HG03159 (cell line): ENCODE data around the gene HIGD1A.

ENCODE experiments used
- ATAC-seq: cut with Tn5 transposase; IDR thresholded peaks from one replicate; pipeline ENCODE4 v1.9.1; 2021; ENCODE audit warnings: mild to moderate bottlenecking, moderate library complexity; ENCODE audit not compliant: unreplicated experiment

The HIGD1A gene

DNA sequence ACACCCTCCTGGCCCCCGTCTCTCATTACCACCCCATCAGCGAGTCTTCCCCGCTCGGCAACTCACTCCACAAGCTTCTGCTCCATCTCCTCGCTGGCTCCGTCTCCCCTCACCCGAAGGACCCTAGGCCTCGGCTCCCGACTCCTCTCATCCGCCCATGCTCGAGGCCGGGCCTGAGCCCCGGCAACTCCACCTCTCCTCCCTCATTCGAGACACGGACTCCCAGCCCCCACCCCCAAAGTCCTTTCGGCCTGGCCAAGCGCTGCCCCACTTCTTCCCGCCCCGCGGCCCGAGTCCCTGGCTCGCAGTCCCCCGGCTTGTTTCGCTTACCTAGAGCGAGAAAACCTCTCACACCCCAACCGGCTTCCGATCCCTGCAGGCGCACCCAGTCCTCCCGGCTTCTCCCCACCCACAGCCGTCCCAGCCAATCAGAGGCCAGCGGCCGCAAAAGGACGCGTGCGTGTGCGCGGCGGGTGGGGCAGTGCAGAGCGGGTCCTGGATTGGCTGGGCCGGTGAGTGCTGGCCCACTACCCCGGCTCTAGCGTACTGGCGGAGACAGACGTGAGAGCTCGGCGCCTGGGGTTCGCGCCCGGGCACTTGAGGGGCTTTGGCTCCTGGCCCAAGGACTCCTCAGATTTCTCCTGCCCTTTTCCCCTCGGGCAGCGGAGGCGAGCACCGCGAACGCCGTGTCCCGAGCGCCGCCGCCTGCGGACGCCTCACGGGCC is at the start of gene HIGD1A:
HIGD1A (minus strand) TSS at position 385 of the 725 bp plus-strand sequence. CDS start 10,237 bp downstream, outside the sequence.
- peak; percentile 99 for ATAC-seq

DNA sequence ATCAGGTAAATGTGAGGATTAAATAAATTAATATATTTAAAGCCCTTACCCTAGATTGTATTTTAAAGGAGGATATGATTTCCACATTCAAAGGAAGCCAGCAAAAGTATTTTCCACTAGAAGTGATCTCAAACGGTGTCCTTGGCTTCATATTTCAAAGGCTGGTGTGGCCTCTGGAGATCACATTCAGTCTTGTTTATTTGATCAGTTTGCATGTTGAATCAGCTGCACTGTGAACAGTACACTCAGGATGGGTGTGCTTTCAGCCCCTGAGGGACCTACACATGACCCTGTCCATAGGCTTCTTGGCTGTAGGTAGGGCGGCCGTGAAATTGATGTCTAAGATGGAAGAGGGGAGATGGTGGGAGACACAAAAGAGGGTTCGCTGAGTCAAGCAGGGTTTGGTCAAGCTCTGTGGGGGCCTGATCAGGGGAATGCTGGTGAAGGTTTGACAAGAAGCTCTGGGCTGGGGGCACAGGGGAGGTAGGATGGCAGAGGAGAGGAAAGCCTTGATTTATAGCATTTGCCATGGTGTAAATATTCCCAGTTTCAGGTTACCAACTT is 49.5 kb upstream of the HIGD1A start:
- no peak for ATAC-seq

- no peak for ATAC-seq
Observed at GRCh38 chr3:42853056-42853455, 48.8 kb upstream of the HIGD1A start.

DNA sequence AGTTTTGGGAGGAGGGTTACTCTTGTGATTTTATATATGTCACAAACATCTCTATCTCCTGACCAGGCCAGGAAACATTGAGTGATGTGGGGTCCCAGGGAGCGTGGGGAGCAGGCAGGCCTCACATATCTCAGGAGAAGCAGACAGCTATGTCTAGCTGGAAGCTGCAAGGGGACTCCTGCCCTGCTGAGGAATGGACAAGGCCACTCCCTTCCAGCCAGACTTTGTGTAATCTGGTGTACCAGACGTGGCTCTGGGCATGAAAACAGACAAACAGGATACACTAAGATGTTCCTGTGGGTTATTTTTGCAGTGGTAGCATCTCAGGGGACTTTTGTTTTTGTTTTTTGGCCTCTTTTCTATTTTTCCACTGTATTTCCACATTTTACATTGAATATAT is 48.2 kb upstream of the HIGD1A start:
- no peak for ATAC-seq

GRCh38 chr3:42851228-42851834 is 47.0 kb upstream of the HIGD1A start:
- no peak for ATAC-seq

GRCh38 chr3:42850263-42850662 is 46.0 kb upstream of the HIGD1A start:
- ATAC-seq = no peak

- ATAC-seq = no peak
Observed at GRCh38 chr3:42849017-42849416, 44.7 kb upstream of the HIGD1A start.

GRCh38 chr3:42847731-42848130 is 43.4 kb upstream of the HIGD1A start:
- no peak for ATAC-seq

DNA sequence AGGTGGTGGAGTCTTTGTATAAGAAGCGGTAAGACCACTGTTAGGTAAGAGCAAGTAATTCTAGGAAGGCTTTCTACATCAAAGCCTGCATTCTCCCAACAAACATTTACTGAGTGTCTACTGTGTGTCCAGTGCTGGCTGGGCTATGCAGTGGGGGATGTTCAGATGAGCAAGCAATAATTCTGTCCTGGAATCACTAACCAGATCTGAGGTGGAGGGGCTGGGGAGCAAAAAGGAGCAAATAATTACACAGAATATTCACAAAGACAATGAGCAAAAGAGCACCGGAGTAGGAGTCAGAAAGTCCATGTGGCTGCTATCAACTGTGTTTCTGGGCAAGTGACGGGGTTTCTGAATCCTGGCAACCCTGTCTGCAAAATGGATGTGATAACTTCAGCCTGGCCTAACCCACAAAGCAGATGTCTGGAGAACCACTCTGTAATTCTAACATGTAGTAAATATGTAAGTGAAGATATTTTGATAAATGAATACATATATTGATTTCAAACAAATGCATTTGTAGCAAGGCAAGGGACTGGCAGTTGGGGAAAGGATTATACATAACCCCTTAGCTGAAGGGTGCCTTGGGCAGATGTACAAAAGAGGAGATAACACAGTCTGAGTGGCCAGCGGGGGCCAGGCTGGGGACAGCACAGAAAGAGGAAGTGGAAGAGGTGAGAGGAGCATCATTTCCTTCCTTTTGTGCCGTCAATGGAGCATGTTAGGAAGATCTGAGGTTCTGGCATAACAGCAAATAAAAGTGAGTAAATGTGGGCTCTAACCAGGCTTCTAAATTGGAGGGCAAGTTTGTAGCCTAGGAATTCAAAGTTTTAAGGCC is 42.6 kb upstream of the HIGD1A start:
- peak; percentile 74 for ATAC-seq

DNA sequence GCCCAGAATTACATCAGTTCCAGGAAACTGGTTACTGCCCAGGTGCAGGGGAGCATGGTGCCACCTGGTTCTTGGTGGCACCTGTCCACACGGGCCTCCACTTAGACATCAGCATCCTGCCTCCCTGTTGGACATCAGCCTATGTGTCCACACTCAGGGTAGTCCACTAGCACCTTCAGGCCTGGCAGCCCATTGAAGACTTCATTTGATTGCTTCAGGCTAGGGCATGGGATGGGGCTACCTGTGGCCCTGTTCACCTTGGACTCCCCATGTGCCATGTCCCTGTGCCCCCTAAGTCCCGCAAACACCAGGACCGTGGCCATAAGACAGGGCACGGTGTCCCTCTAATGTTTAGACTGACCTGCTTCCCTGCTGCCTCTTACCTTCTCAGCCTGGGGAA is 40.5 kb upstream of the HIGD1A start:
- ATAC-seq = no peak

- no peak for ATAC-seq
Observed at GRCh38 chr3:42844412-42844713, 40.1 kb upstream of the HIGD1A start.

DNA sequence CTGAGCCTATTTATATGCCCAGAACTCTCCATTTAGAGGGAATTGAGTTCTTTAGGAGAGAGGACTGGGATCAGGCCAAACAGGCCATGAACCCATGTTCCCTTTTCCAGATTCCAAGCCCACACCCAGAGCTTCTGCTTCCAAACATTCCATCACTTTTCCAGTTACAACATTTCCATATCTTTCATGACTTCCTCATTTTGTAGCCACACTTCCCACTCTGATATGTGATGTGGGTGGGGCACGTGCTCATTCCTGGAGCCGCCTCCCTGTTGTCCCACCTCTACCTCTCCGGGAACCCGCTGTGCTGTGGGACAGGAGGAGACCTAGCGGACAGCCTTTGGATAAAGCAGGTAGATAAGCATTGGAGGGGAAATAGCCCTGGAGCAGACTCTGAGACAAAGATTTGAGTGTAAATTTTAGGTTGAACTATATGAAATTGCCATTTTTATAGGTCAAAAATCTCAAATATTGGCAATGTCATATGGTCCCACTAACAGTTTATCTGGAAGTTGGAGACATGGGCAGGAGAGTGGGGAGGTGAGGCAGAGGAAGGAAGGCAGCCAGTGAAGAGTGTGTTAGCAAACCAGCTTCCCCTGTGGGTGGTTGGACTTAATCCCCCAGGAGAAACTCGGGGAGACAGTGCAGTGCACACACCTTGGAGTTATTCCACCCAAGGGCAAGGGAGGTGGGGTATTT is 39.6 kb upstream of the HIGD1A start:
- no peak for ATAC-seq

GRCh38 chr3:42841332-42841731 is 37.0 kb upstream of the HIGD1A start:
- no peak for ATAC-seq

- peak; percentile 96 for ATAC-seq
Observed at GRCh38 chr3:42839616-42840015, 35.3 kb upstream of the HIGD1A start.

DNA sequence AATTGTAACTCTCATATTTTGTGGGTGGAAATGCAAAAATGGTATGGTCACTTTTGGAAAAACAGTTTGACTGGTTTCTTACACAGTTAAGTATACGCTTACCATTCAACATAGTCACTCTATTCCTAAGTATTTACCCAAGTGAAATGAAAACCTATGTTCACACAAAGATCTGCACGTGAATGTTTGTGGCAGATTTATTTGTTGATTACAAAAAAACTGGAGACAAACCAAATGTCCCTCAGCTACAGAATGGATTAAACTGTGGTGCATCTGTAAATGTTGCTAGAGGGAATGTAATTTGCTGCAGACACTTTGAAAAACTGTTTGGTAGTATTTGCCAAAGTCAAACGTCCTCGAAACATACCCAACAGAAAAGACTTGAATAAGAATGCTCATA is 34.3 kb upstream of the HIGD1A start:
- ATAC-seq = no peak

DNA sequence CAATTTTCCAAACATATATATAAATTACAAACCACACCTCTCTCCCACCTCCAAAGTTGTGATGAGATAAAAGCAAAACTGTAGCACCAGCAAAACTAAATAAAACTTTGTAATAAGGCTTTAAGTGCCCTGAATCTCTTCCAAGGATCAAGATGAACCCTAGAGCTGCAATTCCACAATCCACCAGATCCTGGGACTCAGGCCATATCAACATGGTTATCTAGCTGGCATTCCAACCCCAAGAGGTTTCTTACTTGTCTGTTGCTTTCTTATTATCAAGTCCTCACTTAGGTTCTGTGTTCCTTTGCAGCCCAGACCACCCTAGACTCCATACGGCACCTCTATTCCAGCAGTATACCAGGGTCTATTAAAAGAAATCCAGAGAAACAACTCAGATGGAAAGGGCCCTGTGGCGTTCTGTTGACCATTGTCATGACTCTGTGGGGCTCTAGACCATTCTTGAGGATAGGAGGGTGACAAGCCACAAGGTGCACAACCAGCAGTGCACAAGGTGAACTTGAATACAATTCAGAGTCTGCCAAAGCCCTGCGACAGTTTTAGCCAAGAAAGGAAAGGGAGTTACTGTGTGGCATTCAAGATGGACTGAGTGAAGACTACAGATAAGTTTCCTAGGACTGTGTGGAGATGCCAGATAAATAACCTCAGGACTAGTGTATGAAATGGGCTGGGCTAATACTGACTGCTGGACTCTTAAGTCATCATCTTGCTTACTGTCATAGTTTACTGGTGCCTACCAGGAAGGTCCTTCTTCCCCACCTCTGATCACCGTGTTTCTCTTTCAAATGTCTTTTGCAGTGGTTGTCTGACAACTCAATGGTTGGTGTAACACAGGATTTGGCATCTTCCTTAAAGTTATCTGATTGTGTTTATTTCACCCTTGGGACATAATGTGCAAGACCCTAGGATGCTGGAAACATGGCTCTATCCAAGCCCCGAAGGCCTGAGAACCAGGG is 32.1 kb upstream of the HIGD1A start:
- ATAC-seq = no peak

GRCh38 chr3:42831321-42831713 is 27.0 kb upstream of the HIGD1A start:
- ATAC-seq = peak; percentile 53

DNA sequence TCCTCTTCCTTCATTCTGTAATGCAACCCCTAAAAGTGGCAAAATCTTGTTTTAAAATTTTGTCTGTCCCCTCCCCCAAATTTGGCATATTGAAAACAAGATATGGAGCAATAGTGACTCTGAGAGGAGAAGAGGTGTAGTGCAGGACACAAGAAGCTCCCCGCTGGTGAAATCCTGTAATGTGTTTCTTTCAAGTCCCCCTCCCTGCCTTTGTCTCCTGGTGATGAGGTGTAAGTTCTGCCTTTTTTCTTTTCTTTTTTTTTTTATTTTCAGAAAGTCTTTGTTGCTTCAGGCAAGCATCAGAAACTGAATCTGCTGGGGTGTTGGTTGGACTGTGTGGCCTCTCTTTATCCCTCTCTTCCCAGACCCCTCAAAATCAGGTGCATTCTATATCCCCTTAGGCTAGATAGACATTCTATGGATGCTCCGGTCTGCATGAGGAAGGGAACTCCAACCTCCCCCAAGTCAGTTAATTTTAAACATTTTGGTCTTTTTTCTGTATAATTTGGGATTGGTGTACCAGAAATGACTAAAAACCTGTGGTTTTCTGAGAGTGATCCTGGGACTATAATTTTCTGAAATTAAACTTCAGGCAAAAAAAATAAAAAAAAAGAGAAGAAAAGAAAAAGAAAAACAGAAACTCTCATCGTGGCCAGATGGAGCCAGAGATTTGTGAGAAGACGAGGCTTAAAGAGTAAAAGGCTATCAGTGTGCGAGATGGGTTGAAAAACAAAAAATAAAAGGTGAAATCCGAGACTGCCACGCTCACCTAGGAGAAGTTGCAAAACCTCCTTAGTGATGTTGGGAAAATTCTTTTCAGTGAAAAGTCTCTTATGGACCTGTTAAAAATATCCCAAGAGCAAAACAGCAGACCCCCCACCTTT is 26.4 kb upstream of the HIGD1A start:
- ATAC-seq = no peak
